Neural crest cell (in vitro differentiated cells): ENCODE data around the gene MYO9A. TPM values are rescaled to one million over a fixed set of nuclear protein-coding genes. Genes with fewer than 3 reads are reported as not detected.

Experiments
- DNase-seq: peaks from one replicate; pipeline ENCODE4 v3.0.0; 2021; ENCODE audit warnings: low read depth, mixed read lengths, low spot score
- H3K27ac Mint-ChIP-seq: one replicate; pipeline ENCODE4 v1.8.0; 2021; ENCODE audit warnings: mild to moderate bottlenecking, mixed read lengths; ENCODE audit not compliant: unreplicated experiment
- H3K27me3 Mint-ChIP-seq: 2 replicates; pipeline ENCODE4 v1.8.0; 2021; ENCODE audit warnings: low read depth, mild to moderate bottlenecking, mixed read lengths
- H3K36me3 Mint-ChIP-seq: 2 replicates; pipeline ENCODE4 v1.8.0; 2021; ENCODE audit warnings: low read depth, mild to moderate bottlenecking, mixed read lengths
- H3K4me1 Mint-ChIP-seq: 2 replicates; pipeline ENCODE4 v1.8.0; 2021; ENCODE audit warnings: mixed read lengths
- H3K4me3 Mint-ChIP-seq: one replicate; pipeline ENCODE4 v1.8.0; 2021; ENCODE audit warnings: mild to moderate bottlenecking, mixed read lengths
- H3K9me3 Mint-ChIP-seq: 2 replicates; pipeline ENCODE4 v1.8.0; 2021; ENCODE audit warnings: mixed read lengths
- total RNA-seq: library from RNA; stranded (reverse); gene quantifications from 2 replicates; pipeline ENCODE4 v1.2.1, GENCODE V29; 2021
- TF ChIP-seq, protein P1 (sequence below): fragments of 200-600 bp; sonication (generic); conservative IDR thresholded peaks from 2 replicates; pipeline ENCODE4 v1.5.0; 2021; ENCODE audit warnings: antibody characterized with exemption, mild to moderate bottlenecking

MYO9A gene
- total RNA-seq, 1 donor from 2014 or later: 31.3 TPM

DNA sequence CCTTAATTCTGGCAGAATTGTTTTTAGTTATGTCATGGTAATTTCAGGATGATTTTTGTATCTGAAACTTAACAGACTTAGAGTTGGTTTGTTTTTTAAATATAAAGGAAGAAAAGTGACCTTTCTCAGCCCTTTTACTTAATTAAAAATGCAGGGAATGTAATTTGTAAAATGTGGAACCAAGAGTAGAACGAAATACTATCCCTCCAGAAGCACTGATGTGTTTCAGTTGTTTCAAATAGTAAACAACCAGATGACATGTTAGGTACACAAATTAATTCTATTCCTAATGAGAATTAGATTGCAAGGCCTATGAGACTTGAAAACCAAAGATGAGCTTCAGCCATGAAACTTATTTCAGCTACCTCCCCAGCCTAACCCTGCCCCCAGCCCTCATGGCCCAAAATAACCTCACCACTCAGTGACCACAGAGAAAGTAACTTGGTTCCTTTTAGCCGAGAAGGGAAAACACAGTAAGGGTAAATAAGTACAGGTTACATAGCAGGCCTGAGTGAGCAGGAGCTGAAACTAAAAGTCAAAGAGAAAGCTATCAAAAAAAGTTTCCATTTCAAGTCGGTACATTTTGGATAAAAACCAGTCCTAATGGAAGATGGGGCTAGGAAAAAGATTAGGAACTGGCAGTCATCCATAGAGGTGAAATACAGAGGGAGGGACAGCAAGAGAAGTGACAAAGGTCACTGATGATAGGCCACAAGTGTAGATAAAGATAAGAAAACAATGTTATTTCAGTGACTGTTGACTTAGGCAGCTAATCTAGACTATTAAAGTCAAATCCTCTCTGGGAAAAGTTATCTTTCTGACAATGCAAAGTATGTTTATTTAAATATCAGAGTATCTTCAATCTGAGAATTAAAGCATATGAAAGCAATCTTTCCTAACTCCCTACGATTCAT is 23.5 kb upstream of the MYO9A start:
- no peak overlapping the region for H3K4me3 Mint-ChIP-seq
- DNase-seq: no peak
- H3K4me1 Mint-ChIP-seq: no peaks in the 10 kb centered on the region
- no peaks in the 10 kb centered on the region for H3K9me3 Mint-ChIP-seq
- H3K27me3 Mint-ChIP-seq: no peaks in the 10 kb centered on the region
- TF ChIP-seq, protein P1, sequence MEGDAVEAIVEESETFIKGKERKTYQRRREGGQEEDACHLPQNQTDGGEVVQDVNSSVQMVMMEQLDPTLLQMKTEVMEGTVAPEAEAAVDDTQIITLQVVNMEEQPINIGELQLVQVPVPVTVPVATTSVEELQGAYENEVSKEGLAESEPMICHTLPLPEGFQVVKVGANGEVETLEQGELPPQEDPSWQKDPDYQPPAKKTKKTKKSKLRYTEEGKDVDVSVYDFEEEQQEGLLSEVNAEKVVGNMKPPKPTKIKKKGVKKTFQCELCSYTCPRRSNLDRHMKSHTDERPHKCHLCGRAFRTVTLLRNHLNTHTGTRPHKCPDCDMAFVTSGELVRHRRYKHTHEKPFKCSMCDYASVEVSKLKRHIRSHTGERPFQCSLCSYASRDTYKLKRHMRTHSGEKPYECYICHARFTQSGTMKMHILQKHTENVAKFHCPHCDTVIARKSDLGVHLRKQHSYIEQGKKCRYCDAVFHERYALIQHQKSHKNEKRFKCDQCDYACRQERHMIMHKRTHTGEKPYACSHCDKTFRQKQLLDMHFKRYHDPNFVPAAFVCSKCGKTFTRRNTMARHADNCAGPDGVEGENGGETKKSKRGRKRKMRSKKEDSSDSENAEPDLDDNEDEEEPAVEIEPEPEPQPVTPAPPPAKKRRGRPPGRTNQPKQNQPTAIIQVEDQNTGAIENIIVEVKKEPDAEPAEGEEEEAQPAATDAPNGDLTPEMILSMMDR: no peak
- H3K36me3 Mint-ChIP-seq: no peaks in the 10 kb centered on the region
- H3K27ac Mint-ChIP-seq: no peak overlapping the region

DNA sequence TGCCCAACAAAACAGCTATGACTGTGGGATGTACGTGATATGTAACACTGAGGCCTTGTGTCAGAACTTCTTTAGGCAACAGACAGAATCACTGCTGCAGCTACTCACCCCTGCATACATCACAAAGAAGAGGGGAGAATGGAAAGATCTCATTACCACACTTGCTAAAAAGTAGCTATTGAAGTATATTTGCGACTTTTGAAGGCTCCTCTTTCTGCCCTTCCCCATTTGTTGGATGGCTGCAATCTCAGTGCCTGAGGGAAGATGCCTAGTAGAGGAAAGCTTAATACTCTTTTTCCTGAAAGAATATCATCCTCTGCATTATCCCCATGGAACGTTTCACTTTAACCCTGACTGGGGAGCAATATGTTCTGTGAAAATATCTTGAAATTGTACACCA is 22.1 kb upstream of the MYO9A start:
- H3K9me3 Mint-ChIP-seq: no peaks in the 10 kb centered on the region

GRCh38 chr15:72139667-72140066 is 21.7 kb upstream of the MYO9A start:
- Mint-ChIP-seq H3K4me3 (no peak overlapping the region), H3K36me3 (no peaks in the 10 kb centered on the region), H3K4me1 (no peaks in the 10 kb centered on the region), H3K9me3 (no peaks in the 10 kb centered on the region), H3K27ac (no peak overlapping the region), H3K27me3 (no peaks in the 10 kb centered on the region)
- TF ChIP-seq, protein P1: no peak
- no peak for DNase-seq

More for the DNA sequence above, 22.1 kb upstream of the MYO9A start:
- TF ChIP-seq, protein P1: no peak
- H3K36me3 Mint-ChIP-seq: no peaks in the 10 kb centered on the region
- H3K4me1 Mint-ChIP-seq: no peaks in the 10 kb centered on the region
- no peaks in the 10 kb centered on the region for H3K27me3 Mint-ChIP-seq
- no peak for DNase-seq
- no peak overlapping the region for H3K4me3 Mint-ChIP-seq
- no peak overlapping the region for H3K27ac Mint-ChIP-seq

DNA sequence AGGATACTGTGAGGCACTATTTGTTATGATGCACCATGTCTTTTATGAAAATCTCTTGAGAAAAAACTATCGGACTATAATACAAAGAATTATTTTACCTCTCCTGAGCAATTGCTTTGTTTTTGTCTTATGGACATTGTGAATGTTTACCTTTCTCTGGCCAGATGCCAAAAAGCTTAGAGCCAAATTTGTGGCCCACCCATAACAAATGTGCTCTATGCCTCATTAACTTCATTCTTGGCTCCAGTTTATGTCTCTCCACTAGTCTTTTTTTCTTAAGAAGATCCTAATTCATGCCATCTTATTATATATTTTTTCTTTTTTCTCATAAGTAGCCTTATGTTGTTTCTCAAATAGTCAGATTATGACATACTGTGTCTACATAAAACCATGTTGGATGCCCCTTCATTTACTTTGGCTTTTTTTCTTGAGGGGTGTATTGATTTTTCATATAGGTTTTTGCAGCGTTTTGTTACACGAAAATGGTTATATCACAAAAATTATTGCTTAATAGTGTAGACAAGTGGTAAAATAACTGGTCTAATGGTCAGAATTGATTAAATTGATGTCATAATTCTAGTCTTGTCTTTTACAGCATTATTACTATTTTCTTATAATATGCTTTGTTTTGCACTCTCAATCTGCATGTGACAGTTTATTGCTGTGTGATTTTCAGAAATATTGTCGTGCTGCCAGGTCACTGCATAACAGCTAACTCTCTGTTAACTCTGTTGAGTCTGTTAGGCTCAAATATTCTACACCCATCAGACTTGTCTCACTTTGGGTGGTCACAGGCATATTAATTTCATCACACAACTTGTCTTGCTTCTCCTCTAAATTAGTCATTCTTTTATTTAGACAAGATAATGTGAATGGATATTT is 18.5 kb upstream of the MYO9A start:
- no peak overlapping the region for H3K27ac Mint-ChIP-seq
- H3K4me3 Mint-ChIP-seq: no peak overlapping the region
- no peak for DNase-seq
- no peaks in the 10 kb centered on the region for H3K36me3 Mint-ChIP-seq
- no peaks in the 10 kb centered on the region for H3K4me1 Mint-ChIP-seq
- TF ChIP-seq, protein P1: no peak
- no peaks in the 10 kb centered on the region for H3K9me3 Mint-ChIP-seq
- no peaks in the 10 kb centered on the region for H3K27me3 Mint-ChIP-seq

DNA sequence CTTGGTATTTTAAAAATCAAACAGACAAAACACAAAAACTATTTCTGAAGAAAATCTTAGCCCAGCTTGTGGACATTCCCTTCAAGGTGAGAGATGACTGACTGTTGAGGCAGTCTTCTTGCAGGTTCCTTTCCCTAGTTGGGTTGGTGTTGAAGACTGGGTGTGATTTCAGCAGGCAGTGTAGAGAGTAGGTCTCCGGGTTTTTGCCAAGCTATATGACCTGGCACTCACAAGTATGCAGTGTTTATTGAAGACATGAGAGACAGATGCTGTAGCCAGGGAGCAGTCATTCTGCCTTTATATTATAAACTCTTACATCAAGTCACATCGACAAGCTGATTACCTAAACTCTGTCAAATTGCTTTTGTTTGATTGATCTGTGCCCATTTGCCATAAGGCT is 17.8 kb upstream of the MYO9A start:
- no peak overlapping the region for H3K27ac Mint-ChIP-seq
- H3K4me3 Mint-ChIP-seq: no peak overlapping the region
- TF ChIP-seq, protein P1: no peak
- no peak for DNase-seq
- no peaks in the 10 kb centered on the region for H3K4me1 Mint-ChIP-seq
- no peaks in the 10 kb centered on the region for H3K27me3 Mint-ChIP-seq
- H3K36me3 Mint-ChIP-seq: no peaks in the 10 kb centered on the region
- H3K9me3 Mint-ChIP-seq: no peaks in the 10 kb centered on the region
